CD4-positive, CD25-positive, alpha-beta regulatory T cell (primary cell): ENCODE measurements around the gene SMLR1. TPM values are rescaled to one million over a fixed set of nuclear protein-coding genes. Genes with fewer than 3 reads are reported as not detected.
A peak's percentile ranks its signal among the peaks of the same experiment; 100 is the strongest.

ENCODE experiments used
- ATAC-seq, 2 donors: fragments of 150-1000 bp; cut with Tn5 transposase; one replicate each; pipeline ENCODE4 v1.10.0; 2021; ENCODE audit warnings: low read depth in 2 of 2, moderate number of reproducible peaks in 2 of 2, moderate library complexity in 1 of 2
- DNase-seq, 3 donors: peaks; one replicate each; pipeline versions ENCODE4 v3.0.0 to v3.0.0-alpha.2; 2012 to 2022; ENCODE audit warnings: mixed read lengths in 1 of 3
- H3K27ac ChIP-seq: one replicate; pipeline ENCODE4 v1.7.0; 2013; ENCODE audit warnings: mild to moderate bottlenecking, low read length; ENCODE audit not compliant: insufficient read depth, poor library complexity, severe bottlenecking
- H3K27me3 ChIP-seq: one replicate; pipeline ENCODE4 v1.7.0; 2013; ENCODE audit warnings: low read length; ENCODE audit not compliant: control insufficient read depth, insufficient read depth
- H3K36me3 ChIP-seq: one replicate; pipeline ENCODE4 v1.7.0; 2013; ENCODE audit warnings: mild to moderate bottlenecking, low read length, moderate library complexity; ENCODE audit not compliant: control insufficient read depth, insufficient read depth
- H3K4me1 ChIP-seq: 2 replicates; pipeline ENCODE4 v1.7.0; 2013; ENCODE audit warnings: mild to moderate bottlenecking, low read length; ENCODE audit not compliant: insufficient read depth, control insufficient read depth, poor library complexity, severe bottlenecking
- H3K4me3 ChIP-seq: one replicate; pipeline ENCODE4 v1.7.0; 2013; ENCODE audit warnings: low read depth, mild to moderate bottlenecking, low read length, moderate library complexity
- H3K9me3 ChIP-seq, 2 experiments: 1 replicate in 1 of 2; 2 replicates in 1 of 2; pipeline ENCODE4 v1.7.0; 2013; ENCODE audit warnings: low read length in 2 of 2, mild to moderate bottlenecking in 1 of 2, moderate library complexity in 1 of 2; ENCODE audit not compliant: control insufficient read depth in 2 of 2
- H3K27ac Mint-ChIP-seq, 3 donors: one replicate each; pipeline ENCODE4 v1.8.0; 2020 to 2022; ENCODE audit warnings: mild to moderate bottlenecking in 3 of 3, mixed read lengths in 3 of 3, moderate library complexity in 2 of 3
- H3K27me3 Mint-ChIP-seq: one replicate; pipeline ENCODE4 v1.8.0; 2022; ENCODE audit warnings: mild to moderate bottlenecking, mixed read lengths
- H3K36me3 Mint-ChIP-seq: one replicate; pipeline ENCODE4 v1.8.0; 2020; ENCODE audit warnings: mixed read lengths
- H3K4me1 Mint-ChIP-seq, 4 donors: one replicate each; pipeline ENCODE4 v1.8.0; 2020 to 2022; ENCODE audit warnings: mixed read lengths in 4 of 4, mild to moderate bottlenecking in 1 of 4
- H3K4me3 Mint-ChIP-seq, 4 donors: one replicate each; pipeline ENCODE4 v1.8.0; 2020 to 2022; ENCODE audit warnings: mild to moderate bottlenecking in 4 of 4, mixed read lengths in 4 of 4, moderate library complexity in 3 of 4
- H3K9me3 Mint-ChIP-seq, 7 donors: one replicate each; pipeline ENCODE4 v1.8.0; 2020 to 2022; ENCODE audit warnings: mixed read lengths in 7 of 7, mild to moderate bottlenecking in 3 of 7, moderate library complexity in 2 of 7
- polyA plus RNA-seq, 4 donors: library from polyadenylated mRNA; unstranded; fragments of 300-500 nt; fragmentation: Illumina TruSeq; gene quantifications; one replicate each; pipeline ENCODE4 v1.2.3, GENCODE V29; 2021
- total RNA-seq: library from RNA; stranded (reverse); gene quantifications from one replicate; pipeline ENCODE4 v1.2.3, GENCODE V29; 2022

Gene SMLR1
- total and polyA plus RNA-seq, 5 donors from 2014 or later: not detected

DNA sequence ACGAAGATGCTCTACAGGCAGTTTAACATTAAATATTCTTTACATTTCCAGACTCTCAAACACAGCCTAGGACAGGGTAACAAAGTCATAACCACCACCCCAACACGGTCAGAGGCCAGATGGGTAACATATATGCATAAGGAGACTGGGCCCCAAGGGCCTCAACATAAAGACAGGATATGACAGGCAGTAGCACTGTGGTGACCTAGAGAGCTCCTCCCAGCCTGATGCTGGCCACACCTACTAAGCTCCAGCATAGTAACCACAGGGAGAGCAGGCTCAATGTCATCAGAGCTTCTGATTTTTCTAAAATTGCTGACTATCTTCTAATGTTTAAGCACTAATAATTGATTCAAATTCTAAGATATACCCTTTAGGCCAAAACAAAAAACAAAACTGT lies 21.7 kb downstream of the SMLR1 start:
- peaks cover 5 to 28% (median 11%) of the 10 kb centered on the region in 4 donors for H3K4me1 Mint-ChIP-seq
- Histone ChIP-seq H3K27ac (no peak overlapping the region), H3K27me3 (no peaks in the 10 kb centered on the region), H3K4me3 (no peak overlapping the region), H3K4me1 (peaks cover 8% of the 10 kb centered on the region), H3K9me3 (no peaks in the 10 kb centered on the region), H3K36me3 (no peaks in the 10 kb centered on the region)
- DNase-seq: peak in 2 of 3 donors; percentile 29 to 72
- no peaks in the 10 kb centered on the region for H3K27me3 Mint-ChIP-seq
- no peak overlapping the region for H3K4me3 Mint-ChIP-seq
- peaks cover 5% of the 10 kb centered on the region for H3K36me3 Mint-ChIP-seq
- H3K9me3 Mint-ChIP-seq: no peaks in the 10 kb centered on the region
- peak; percentile 81 to 88 for ATAC-seq
- peak overlapping the region in 2 of 3 donors; percentile 31 to 39 for H3K27ac Mint-ChIP-seq

DNA sequence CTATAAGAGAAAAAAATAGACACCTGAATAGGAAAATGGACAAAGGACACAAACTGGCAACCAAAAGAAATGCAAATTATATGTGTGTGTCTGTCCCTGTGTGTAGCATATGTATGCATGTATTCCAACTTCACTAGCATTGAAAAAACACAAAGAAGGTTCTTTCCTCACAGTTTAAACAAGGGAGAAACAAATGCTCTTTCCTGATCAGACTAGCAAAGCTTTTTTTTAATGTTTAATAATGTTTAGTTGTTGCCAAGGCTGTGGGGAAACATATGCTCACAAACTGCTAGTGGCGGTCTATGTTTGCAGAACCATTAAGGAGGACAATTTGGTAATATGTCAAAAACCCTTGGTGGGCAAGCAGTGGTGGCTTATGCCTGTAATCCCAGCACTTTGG lies 22.4 kb downstream of the SMLR1 start:
- Histone ChIP-seq H3K4me3 (no peak overlapping the region), H3K9me3 (no peaks in the 10 kb centered on the region), H3K36me3 (no peaks in the 10 kb centered on the region), H3K27ac (no peak overlapping the region), H3K4me1 (peaks cover 8% of the 10 kb centered on the region), H3K27me3 (no peaks in the 10 kb centered on the region)
- no peak overlapping the region for H3K27ac Mint-ChIP-seq
- H3K4me1 Mint-ChIP-seq: peaks cover 5 to 28% (median 11%) of the 10 kb centered on the region in 4 donors
- ATAC-seq (no peak), DNase-seq (no peak)
- H3K4me3 Mint-ChIP-seq: no peak overlapping the region
- H3K9me3 Mint-ChIP-seq: no peaks in the 10 kb centered on the region
- no peaks in the 10 kb centered on the region for H3K27me3 Mint-ChIP-seq
- H3K36me3 Mint-ChIP-seq: peaks cover 5% of the 10 kb centered on the region

DNA sequence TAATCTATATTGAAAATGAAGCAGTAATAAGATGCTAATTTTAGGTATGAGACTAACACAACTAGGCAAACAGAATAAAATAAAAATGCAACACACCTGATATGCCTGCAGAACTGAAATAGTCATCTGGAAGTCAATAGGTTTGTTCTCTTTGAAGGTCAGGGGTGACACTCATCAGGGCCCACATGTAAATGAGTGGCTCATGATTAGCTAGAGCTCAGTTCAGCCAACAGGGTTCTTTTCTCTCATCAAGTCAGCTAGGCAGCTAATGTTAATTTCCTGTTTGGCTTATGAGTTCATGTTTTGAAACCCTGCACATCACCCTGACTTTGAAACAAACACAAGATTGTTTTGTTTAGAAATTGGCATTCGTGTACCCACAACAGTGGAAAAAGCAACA lies 23.8 kb downstream of the SMLR1 start:
- no peaks in the 10 kb centered on the region for H3K27me3 ChIP-seq
- peaks cover 8% of the 10 kb centered on the region for H3K4me1 ChIP-seq
- Mint-ChIP-seq H3K27ac (peak overlapping the region in 2 of 3 donors; percentile 9 to 12), H3K36me3 (peaks cover 5% of the 10 kb centered on the region), H3K4me1 (peaks cover 5 to 28% (median 11%) of the 10 kb centered on the region in 4 donors), H3K4me3 (no peak overlapping the region), H3K9me3 (no peaks in the 10 kb centered on the region), H3K27me3 (no peaks in the 10 kb centered on the region)
- H3K27ac ChIP-seq: no peak overlapping the region
- DNase-seq: peak in 2 of 3 donors; percentile 13 to 26
- H3K36me3 ChIP-seq: no peaks in the 10 kb centered on the region
- H3K9me3 ChIP-seq: no peaks in the 10 kb centered on the region
- H3K4me3 ChIP-seq: no peak overlapping the region
- peak; percentile 25 to 33 for ATAC-seq

DNA sequence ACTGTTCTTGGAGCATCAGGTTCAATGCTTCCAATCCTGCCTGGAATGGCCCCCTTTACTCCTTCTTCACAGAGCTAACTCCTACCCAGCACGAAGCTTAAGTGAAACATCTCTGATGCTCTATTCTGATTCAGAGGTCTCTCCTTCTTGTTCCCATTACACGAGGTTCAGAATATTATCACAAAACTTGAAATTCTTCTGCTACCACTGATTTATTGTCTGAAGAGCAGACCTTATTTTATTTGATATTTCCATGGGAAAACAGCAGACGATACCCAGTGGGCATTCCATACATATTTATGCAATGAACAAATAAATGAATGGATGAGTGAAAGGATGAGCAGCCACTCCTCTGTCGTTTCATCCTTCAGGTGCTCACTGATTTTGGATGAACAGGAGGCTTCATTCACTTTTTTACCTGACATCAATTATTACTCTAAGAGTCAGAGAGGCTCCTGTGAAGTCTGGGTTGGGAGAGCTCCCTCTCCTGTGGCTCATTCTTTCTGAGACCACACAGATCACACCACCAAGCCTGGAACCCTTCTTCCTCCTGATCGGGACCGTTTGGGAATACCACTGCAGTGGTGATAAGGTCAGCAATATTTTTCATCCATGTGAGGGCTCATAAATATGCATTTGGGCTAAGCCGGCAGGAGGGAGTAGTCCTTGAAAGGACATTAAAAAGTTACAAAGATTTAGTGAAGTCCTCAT lies 25.8 kb downstream of the SMLR1 start:
- no peak for ATAC-seq
- Histone ChIP-seq H3K36me3 (no peaks in the 10 kb centered on the region), H3K27ac (no peak overlapping the region), H3K9me3 (no peaks in the 10 kb centered on the region), H3K4me1 (peaks cover 8% of the 10 kb centered on the region), H3K4me3 (no peak overlapping the region), H3K27me3 (no peaks in the 10 kb centered on the region)
- Mint-ChIP-seq H3K4me3 (no peak overlapping the region), H3K27me3 (no peaks in the 10 kb centered on the region), H3K4me1 (peaks cover 5 to 28% (median 11%) of the 10 kb centered on the region in 4 donors), H3K9me3 (no peaks in the 10 kb centered on the region), H3K36me3 (peaks cover 5% of the 10 kb centered on the region), H3K27ac (no peak overlapping the region)
- DNase-seq: no peak

DNA sequence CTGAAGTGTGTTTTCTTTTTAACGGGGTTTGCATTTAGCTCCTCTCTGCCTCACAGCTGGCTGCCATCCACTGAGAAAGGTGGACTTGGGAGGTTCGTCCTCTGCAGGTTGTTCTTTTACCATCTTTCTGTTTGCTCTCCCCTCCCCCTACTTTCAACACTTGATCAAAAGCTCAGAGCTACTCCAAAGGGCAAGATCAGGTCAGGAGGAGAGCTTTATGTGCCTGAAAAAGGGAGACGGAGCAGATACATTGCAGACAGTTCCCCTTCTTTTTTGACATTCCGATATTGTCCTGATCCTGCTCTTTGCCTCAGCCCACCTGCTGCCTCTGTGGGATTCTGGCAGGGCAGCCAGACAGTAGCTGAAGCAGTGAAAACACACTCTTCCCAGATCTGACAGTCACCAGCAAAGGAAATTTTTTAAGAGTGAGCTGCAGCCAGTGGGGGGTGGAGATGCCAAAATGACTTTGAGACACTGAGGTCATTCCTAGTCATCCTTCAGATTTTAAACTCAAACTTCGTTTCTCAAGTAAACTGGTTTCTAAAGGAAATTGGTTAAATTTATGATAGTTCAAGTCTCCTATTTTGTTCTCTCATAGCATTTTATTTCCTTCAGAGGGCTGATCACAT lies 26.5 kb downstream of the SMLR1 start:
- no peaks in the 10 kb centered on the region for H3K27me3 ChIP-seq
- Mint-ChIP-seq H3K27ac (no peak overlapping the region), H3K36me3 (peaks cover 5% of the 10 kb centered on the region), H3K27me3 (no peaks in the 10 kb centered on the region), H3K4me3 (no peak overlapping the region), H3K4me1 (peaks cover 5 to 26% (median 10%) of the 10 kb centered on the region in 4 donors), H3K9me3 (no peaks in the 10 kb centered on the region)
- ATAC-seq (no peak), DNase-seq (no peak)
- no peaks in the 10 kb centered on the region for H3K36me3 ChIP-seq
- H3K27ac ChIP-seq: no peak overlapping the region
- H3K4me3 ChIP-seq: no peak overlapping the region
- no peaks in the 10 kb centered on the region for H3K9me3 ChIP-seq
- H3K4me1 ChIP-seq: peaks cover 8% of the 10 kb centered on the region

DNA sequence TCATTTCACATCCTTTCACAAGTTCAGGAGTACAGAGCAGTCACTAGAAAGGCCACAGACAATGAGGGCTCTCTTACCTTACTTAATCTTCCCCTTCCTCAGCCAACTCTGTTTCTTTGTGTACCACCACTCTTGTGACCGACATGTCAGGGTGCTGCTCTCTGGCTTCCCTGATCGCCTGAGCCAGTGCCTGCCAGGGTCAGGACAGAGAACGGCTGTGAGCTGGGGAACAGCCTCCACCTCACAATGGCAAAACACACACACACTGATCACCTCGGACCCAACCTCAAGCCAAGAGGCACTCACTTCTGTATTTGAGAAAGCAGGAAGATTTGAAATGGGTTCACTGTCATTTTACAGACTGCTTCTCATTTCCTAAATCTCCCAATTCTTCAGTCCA lies 30.8 kb downstream of the SMLR1 start:
- Mint-ChIP-seq H3K4me3 (no peak overlapping the region), H3K27me3 (no peaks in the 10 kb centered on the region), H3K9me3 (no peaks in the 10 kb centered on the region)

GRCh38 chr6:130858498-130859160 lies 31.4 kb downstream of the SMLR1 start:
- no peaks in the 10 kb centered on the region for H3K9me3 ChIP-seq
- H3K4me3 ChIP-seq: no peak overlapping the region
- Mint-ChIP-seq H3K27ac (no peak overlapping the region), H3K9me3 (no peaks in the 10 kb centered on the region), H3K27me3 (no peaks in the 10 kb centered on the region), H3K4me1 (no peaks in the 10 kb centered on the region), H3K4me3 (no peak overlapping the region), H3K36me3 (peaks cover 2% of the 10 kb centered on the region)
- H3K4me1 ChIP-seq: no peaks in the 10 kb centered on the region
- no peaks in the 10 kb centered on the region for H3K27me3 ChIP-seq
- no peaks in the 10 kb centered on the region for H3K36me3 ChIP-seq
- no peak for ATAC-seq
- no peak for DNase-seq
- no peak overlapping the region for H3K27ac ChIP-seq

More for the DNA sequence above, 30.8 kb downstream of the SMLR1 start:
- DNase-seq (no peak), ATAC-seq (no peak)
- peaks cover 5% of the 10 kb centered on the region for H3K36me3 Mint-ChIP-seq
- Histone ChIP-seq H3K36me3 (no peaks in the 10 kb centered on the region), H3K9me3 (no peaks in the 10 kb centered on the region), H3K4me3 (no peak overlapping the region), H3K27ac (no peak overlapping the region), H3K27me3 (no peaks in the 10 kb centered on the region), H3K4me1 (no peaks in the 10 kb centered on the region)
- no peaks in the 10 kb centered on the region for H3K4me1 Mint-ChIP-seq
- H3K27ac Mint-ChIP-seq: no peak overlapping the region
